ENCODE measurements around the gene RNF224. TPM values are rescaled to one million over a fixed set of nuclear protein-coding genes. Genes with fewer than 3 reads are reported as not detected.

RNF224 gene
- total and polyA plus RNA-seq, 10 of the 15 experiments (the other 5 are each of a cell fraction or from before 2014, with no cell fraction given): not detected

GRCh38 chr9:137277329-137278041, 50.2 kb downstream of the RNF224 start, which contains the start of gene TOR4A (continued):
- TF ChIP-seq MAX (IDR thresholded peaks at IDR 0.05; ENCODE audit: low read depth, low read length) (no peak), KLF5 (IDR thresholded peaks at IDR 0.05; ENCODE audit: partially characterized antibody) (no peak), IKZF1 (conservative IDR thresholded peaks at IDR 0.05) (peak; percentile 84), PML (IDR thresholded peaks at IDR 0.05; ENCODE audit: low read length) (no peak), KAT2A (conservative IDR thresholded peaks at IDR 0.05; ENCODE audit: control insufficient read depth, low read depth, low read length) (no peak), TAF1 (IDR thresholded peaks at IDR 0.05; ENCODE audit: borderline replicate concordance, low read depth, low read length) (0 out of 2 replicates have a peak, but pooled peaks have one; percentile 20), NBN (IDR thresholded peaks at IDR 0.05) (0 out of 2 replicates have a peak, but pooled peaks have one; percentile 30), ZNF24 (IDR thresholded peaks at IDR 0.05) (no peak), MTA3 (IDR thresholded peaks at IDR 0.05; ENCODE audit: borderline replicate concordance, low read length) (no peak), NR2F1 (conservative IDR thresholded peaks at IDR 0.05) (peak; percentile 68), JUNB (IDR thresholded peaks at IDR 0.05) (0 out of 2 replicates have a peak, but pooled peaks have one; percentile 5), SKIL (IDR thresholded peaks at IDR 0.05; ENCODE audit: low read depth, poor library complexity, severe bottlenecking) (no peak), SMC3 (IDR thresholded peaks at IDR 0.05; ENCODE audit: borderline replicate concordance, low read length) (no peak), IKZF2 (IDR thresholded peaks at IDR 0.05) (peak; percentile 29 to 44; a peak in 3 of 4 replicates), LARP7 (IDR thresholded peaks at IDR 0.05) (no peak; the same call in 1 of the 2 replicates), RELA (IDR thresholded peaks at IDR 0.05; ENCODE audit: borderline replicate concordance, partially characterized antibody) (no peak), NR2C2 (IDR thresholded peaks at IDR 0.05; ENCODE audit: borderline replicate concordance, control insufficient read depth, insufficient read length, low read depth) (no peak), CBX3 (IDR thresholded peaks at IDR 0.05; ENCODE audit: borderline replicate concordance, low read depth) (no peak), SMAD5 (IDR thresholded peaks at IDR 0.05; ENCODE audit: low read depth) (no peak)
- TF ChIP-seq, protein P1, sequence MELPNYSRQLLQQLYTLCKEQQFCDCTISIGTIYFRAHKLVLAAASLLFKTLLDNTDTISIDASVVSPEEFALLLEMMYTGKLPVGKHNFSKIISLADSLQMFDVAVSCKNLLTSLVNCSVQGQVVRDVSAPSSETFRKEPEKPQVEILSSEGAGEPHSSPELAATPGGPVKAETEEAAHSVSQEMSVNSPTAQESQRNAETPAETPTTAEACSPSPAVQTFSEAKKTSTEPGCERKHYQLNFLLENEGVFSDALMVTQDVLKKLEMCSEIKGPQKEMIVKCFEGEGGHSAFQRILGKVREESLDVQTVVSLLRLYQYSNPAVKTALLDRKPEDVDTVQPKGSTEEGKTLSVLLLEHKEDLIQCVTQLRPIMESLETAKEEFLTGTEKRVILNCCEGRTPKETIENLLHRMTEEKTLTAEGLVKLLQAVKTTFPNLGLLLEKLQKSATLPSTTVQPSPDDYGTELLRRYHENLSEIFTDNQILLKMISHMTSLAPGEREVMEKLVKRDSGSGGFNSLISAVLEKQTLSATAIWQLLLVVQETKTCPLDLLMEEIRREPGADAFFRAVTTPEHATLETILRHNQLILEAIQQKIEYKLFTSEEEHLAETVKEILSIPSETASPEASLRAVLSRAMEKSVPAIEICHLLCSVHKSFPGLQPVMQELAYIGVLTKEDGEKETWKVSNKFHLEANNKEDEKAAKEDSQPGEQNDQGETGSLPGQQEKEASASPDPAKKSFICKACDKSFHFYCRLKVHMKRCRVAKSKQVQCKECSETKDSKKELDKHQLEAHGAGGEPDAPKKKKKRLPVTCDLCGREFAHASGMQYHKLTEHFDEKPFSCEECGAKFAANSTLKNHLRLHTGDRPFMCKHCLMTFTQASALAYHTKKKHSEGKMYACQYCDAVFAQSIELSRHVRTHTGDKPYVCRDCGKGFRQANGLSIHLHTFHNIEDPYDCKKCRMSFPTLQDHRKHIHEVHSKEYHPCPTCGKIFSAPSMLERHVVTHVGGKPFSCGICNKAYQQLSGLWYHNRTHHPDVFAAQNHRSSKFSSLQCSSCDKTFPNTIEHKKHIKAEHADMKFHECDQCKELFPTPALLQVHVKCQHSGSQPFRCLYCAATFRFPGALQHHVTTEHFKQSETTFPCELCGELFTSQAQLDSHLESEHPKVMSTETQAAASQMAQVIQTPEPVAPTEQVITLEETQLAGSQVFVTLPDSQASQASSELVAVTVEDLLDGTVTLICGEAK (IDR thresholded peaks at IDR 0.05; ENCODE audit: borderline replicate concordance): peak; percentile 67; the same call in 1 of the 2 replicates
- TF ChIP-seq, protein P2, sequence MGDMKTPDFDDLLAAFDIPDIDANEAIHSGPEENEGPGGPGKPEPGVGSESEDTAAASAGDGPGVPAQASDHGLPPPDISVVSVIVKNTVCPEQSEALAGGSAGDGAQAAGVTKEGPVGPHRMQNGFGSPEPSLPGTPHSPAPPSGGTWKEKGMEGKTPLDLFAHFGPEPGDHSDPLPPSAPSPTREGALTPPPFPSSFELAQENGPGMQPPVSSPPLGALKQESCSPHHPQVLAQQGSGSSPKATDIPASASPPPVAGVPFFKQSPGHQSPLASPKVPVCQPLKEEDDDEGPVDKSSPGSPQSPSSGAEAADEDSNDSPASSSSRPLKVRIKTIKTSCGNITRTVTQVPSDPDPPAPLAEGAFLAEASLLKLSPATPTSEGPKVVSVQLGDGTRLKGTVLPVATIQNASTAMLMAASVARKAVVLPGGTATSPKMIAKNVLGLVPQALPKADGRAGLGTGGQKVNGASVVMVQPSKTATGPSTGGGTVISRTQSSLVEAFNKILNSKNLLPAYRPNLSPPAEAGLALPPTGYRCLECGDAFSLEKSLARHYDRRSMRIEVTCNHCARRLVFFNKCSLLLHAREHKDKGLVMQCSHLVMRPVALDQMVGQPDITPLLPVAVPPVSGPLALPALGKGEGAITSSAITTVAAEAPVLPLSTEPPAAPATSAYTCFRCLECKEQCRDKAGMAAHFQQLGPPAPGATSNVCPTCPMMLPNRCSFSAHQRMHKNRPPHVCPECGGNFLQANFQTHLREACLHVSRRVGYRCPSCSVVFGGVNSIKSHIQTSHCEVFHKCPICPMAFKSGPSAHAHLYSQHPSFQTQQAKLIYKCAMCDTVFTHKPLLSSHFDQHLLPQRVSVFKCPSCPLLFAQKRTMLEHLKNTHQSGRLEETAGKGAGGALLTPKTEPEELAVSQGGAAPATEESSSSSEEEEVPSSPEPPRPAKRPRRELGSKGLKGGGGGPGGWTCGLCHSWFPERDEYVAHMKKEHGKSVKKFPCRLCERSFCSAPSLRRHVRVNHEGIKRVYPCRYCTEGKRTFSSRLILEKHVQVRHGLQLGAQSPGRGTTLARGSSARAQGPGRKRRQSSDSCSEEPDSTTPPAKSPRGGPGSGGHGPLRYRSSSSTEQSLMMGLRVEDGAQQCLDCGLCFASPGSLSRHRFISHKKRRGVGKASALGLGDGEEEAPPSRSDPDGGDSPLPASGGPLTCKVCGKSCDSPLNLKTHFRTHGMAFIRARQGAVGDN (IDR thresholded peaks at IDR 0.05): no peak

Measured in GM12878 (cell line).